Spleen (tissue), 7 donors: Measurements from ENCODE around the gene SERINC4.

Source experiments
- CTCF ChIP-seq, 11 experiments: fragments of 200-600 bp in 7 of 11; fragments of 450-650 bp in 4 of 11; sonication (generic) in 4 of 11; IDR thresholded peaks in 8 of 11; conservative IDR thresholded peaks in 3 of 11; 1 replicate in 7 of 11; 2 replicates in 4 of 11; pipeline versions ENCODE4 v1.4.0 to v1.8.0; 2016 to 2021; ENCODE audit warnings: antibody characterized with exemption in 11 of 11, inconsistent platforms in 4 of 11, mild to moderate bottlenecking in 1 of 11
- POLR2A ChIP-seq, 3 donors: fragments of 450-650 bp; IDR thresholded peaks; one replicate each; pipeline ENCODE4 v1.5.1; 2017; ENCODE audit warnings: antibody characterized with exemption in 3 of 3, mild to moderate bottlenecking in 1 of 3
- donor health status: DM: no; HTN: no; CAD: no; lungs with moderate emphysema.
- donor health status: DM: no; HTN: no; CAD: no.
- donor health status: DM: no; HTN: no; CAD: no.

- TF ChIP-seq CTCF (IDR thresholded peaks at IDR 0.05 in 8 of 11, conservative IDR thresholded peaks at IDR 0.05 in 3 of 11) (no peak), POLR2A (IDR thresholded peaks at IDR 0.05) (no peak)
Measured at GRCh38 chr15:43800286-43801141, 494 bp upstream of the SERINC4 start, which contains the start of gene HYPK.
